ENCODE results near the gene SYNM. TPM values are rescaled to one million over a fixed set of nuclear protein-coding genes. Genes with fewer than 3 reads are reported as not detected.
"Not testable (repeated sequence)": the region's sequence is repeated elsewhere in the genome, so short reads cannot be mapped to it uniquely, and the experiment has no call there.

The SYNM gene
- not detected in 2 replicates for total RNA-seq (2014; rRNA removed; shearing (Covaris generic); ENCODE audit: low replicate concordance)

- Histone ChIP-seq H4K20me1 (ENCODE audit: insufficient read depth, low read depth, low read length) (no peaks in the 10 kb centered on the region), H2AFZ (ENCODE audit: low read length) (no peak within 1 kb of the TSS), H3K9ac (ENCODE audit: low read length) (no peak within 1 kb of the TSS), H3K36me3 (ENCODE audit: insufficient read depth, low read length) (no peaks in the 10 kb centered on the region), H3K4me1 (ENCODE audit: low read length) (no peaks in the 10 kb centered on the region; the same call in 1 of the 2 replicates), H3K79me2 (ENCODE audit: low read length) (no peaks in the 10 kb centered on the region), H3K4me2 (ENCODE audit: low read depth, low read length, poor library complexity, severe bottlenecking) (no peak within 1 kb of the TSS), H3K27me3 (ENCODE audit: low read length) (no peaks in the 10 kb centered on the region), H3K27ac (ENCODE audit: low read length) (no peak within 1 kb of the TSS), H3K4me3 (ENCODE audit: low read length) (no peak within 1 kb of the TSS), H3K9me3 (ENCODE audit: low read length) (no peaks in the 10 kb centered on the region), H3K9me2 (replicated peaks; ENCODE audit: insufficient read depth, low read length) (no peaks in the 10 kb centered on the region)
- DNase-seq = no peak
Measured at GRCh38 chr15:99104788-99105513, at the start of gene SYNM. SYNM (plus strand) TSS chr15:99105080; CDS start chr15:99105200, 120 bp downstream.

GRCh38 chr15:99055555-99056134, 49.2 kb upstream of the SYNM start:
- no peak for DNase-seq
- Histone ChIP-seq H3K4me1 (ENCODE audit: low read length) (no peaks in the 10 kb centered on the region), H3K9me3 (ENCODE audit: low read length) (no peaks in the 10 kb centered on the region), H3K27ac (ENCODE audit: low read length) (no peak overlapping the region), H3K27me3 (ENCODE audit: low read length) (no peaks in the 10 kb centered on the region), H3K36me3 (ENCODE audit: insufficient read depth, low read length) (no peaks in the 10 kb centered on the region), H4K20me1 (ENCODE audit: insufficient read depth, low read depth, low read length) (no peaks in the 10 kb centered on the region), H3K4me3 (ENCODE audit: low read length) (no peak overlapping the region), H3K79me2 (ENCODE audit: low read length) (no peaks in the 10 kb centered on the region), H3K9me2 (replicated peaks; ENCODE audit: insufficient read depth, low read length) (no peaks in the 10 kb centered on the region), H2AFZ (ENCODE audit: low read length) (no peak overlapping the region), H3K4me2 (ENCODE audit: low read depth, low read length, poor library complexity, severe bottlenecking) (no peak overlapping the region), H3K9ac (ENCODE audit: low read length) (no peak overlapping the region)

GRCh38 chr15:99057020-99057419, 47.9 kb upstream of the SYNM start:
- no peak for DNase-seq
- no peak overlapping the region for H3K4me2 ChIP-seq (ENCODE audit: low read depth, low read length, poor library complexity, severe bottlenecking)
- H3K27ac ChIP-seq (ENCODE audit: low read length) = no peak overlapping the region
- no peak overlapping the region for H2AFZ ChIP-seq (ENCODE audit: low read length)
- no peak overlapping the region for H3K4me3 ChIP-seq (ENCODE audit: low read length)
- H3K27me3 ChIP-seq (ENCODE audit: low read length) = no peaks in the 10 kb centered on the region
- no peaks in the 10 kb centered on the region for H4K20me1 ChIP-seq (ENCODE audit: insufficient read depth, low read depth, low read length)
- H3K36me3 ChIP-seq (ENCODE audit: insufficient read depth, low read length) = no peaks in the 10 kb centered on the region
- H3K9me3 ChIP-seq (ENCODE audit: low read length) = no peaks in the 10 kb centered on the region
- H3K9me2 ChIP-seq (replicated peaks; ENCODE audit: insufficient read depth, low read length) = no peaks in the 10 kb centered on the region
- H3K4me1 ChIP-seq (ENCODE audit: low read length) = no peaks in the 10 kb centered on the region
- H3K9ac ChIP-seq (ENCODE audit: low read length) = no peak overlapping the region
- no peaks in the 10 kb centered on the region for H3K79me2 ChIP-seq (ENCODE audit: low read length)

- Histone ChIP-seq H4K20me1 (ENCODE audit: insufficient read depth, low read depth, low read length) (no peaks in the 10 kb centered on the region), H3K4me1 (ENCODE audit: low read length) (no peaks in the 10 kb centered on the region), H3K9ac (ENCODE audit: low read length) (no peak overlapping the region), H3K36me3 (ENCODE audit: insufficient read depth, low read length) (no peaks in the 10 kb centered on the region), H3K9me2 (replicated peaks; ENCODE audit: insufficient read depth, low read length) (no peaks in the 10 kb centered on the region), H3K9me3 (ENCODE audit: low read length) (no peaks in the 10 kb centered on the region), H3K4me2 (ENCODE audit: low read depth, low read length, poor library complexity, severe bottlenecking) (no peak overlapping the region), H3K4me3 (ENCODE audit: low read length) (no peak overlapping the region), H3K27me3 (ENCODE audit: low read length) (no peaks in the 10 kb centered on the region), H3K27ac (ENCODE audit: low read length) (no peak overlapping the region), H3K79me2 (ENCODE audit: low read length) (no peaks in the 10 kb centered on the region), H2AFZ (ENCODE audit: low read length) (no peak overlapping the region)
- no peak for DNase-seq
Measured at GRCh38 chr15:99057697-99058420, 47.0 kb upstream of the SYNM start.

- no peak overlapping the region for H2AFZ ChIP-seq (ENCODE audit: low read length)
Measured at GRCh38 chr15:99058421-99058870, 46.4 kb upstream of the SYNM start.

GRCh38 chr15:99059010-99059981, 45.6 kb upstream of the SYNM start:
- H3K9ac ChIP-seq (ENCODE audit: low read length) = no peak overlapping the region
- no peak for DNase-seq

More at GRCh38 chr15:99058421-99058870, 46.4 kb upstream of the SYNM start:
- no peaks in the 10 kb centered on the region for H3K9me3 ChIP-seq (ENCODE audit: low read length)
- no peak overlapping the region for H3K27ac ChIP-seq (ENCODE audit: low read length)
- no peaks in the 10 kb centered on the region for H3K9me2 ChIP-seq (replicated peaks; ENCODE audit: insufficient read depth, low read length)
- no peaks in the 10 kb centered on the region for H3K4me1 ChIP-seq (ENCODE audit: low read length)
- H3K36me3 ChIP-seq (ENCODE audit: insufficient read depth, low read length) = no peaks in the 10 kb centered on the region
- H3K9ac ChIP-seq (ENCODE audit: low read length) = no peak overlapping the region
- no peaks in the 10 kb centered on the region for H3K27me3 ChIP-seq (ENCODE audit: low read length)
- no peaks in the 10 kb centered on the region for H3K79me2 ChIP-seq (ENCODE audit: low read length)
- H3K4me2 ChIP-seq (ENCODE audit: low read depth, low read length, poor library complexity, severe bottlenecking) = no peak overlapping the region
- no peak for DNase-seq
- no peak overlapping the region for H3K4me3 ChIP-seq (ENCODE audit: low read length)
- H4K20me1 ChIP-seq (ENCODE audit: insufficient read depth, low read depth, low read length) = no peaks in the 10 kb centered on the region

GRCh38 chr15:99060186-99060585, 44.7 kb upstream of the SYNM start:
- not testable (repeated sequence) for H3K4me2 ChIP-seq (ENCODE audit: low read depth, low read length, poor library complexity, severe bottlenecking); H3K36me3 ChIP-seq (ENCODE audit: insufficient read depth, low read length); H3K79me2 ChIP-seq (ENCODE audit: low read length); H2AFZ ChIP-seq (ENCODE audit: low read length); H3K4me3 ChIP-seq (ENCODE audit: low read length); H3K9me2 ChIP-seq (replicated peaks; ENCODE audit: insufficient read depth, low read length); H3K27me3 ChIP-seq (ENCODE audit: low read length); H4K20me1 ChIP-seq (ENCODE audit: insufficient read depth, low read depth, low read length); H3K9me3 ChIP-seq (ENCODE audit: low read length); H3K27ac ChIP-seq (ENCODE audit: low read length); H3K9ac ChIP-seq (ENCODE audit: low read length); DNase-seq; H3K4me1 ChIP-seq (ENCODE audit: low read length)

More at GRCh38 chr15:99059010-99059981, 45.6 kb upstream of the SYNM start:
- no peak overlapping the region for H3K4me2 ChIP-seq (ENCODE audit: low read depth, low read length, poor library complexity, severe bottlenecking)
- no peak overlapping the region for H2AFZ ChIP-seq (ENCODE audit: low read length)
- H3K79me2 ChIP-seq (ENCODE audit: low read length) = no peaks in the 10 kb centered on the region
- no peaks in the 10 kb centered on the region for H3K9me2 ChIP-seq (replicated peaks; ENCODE audit: insufficient read depth, low read length)
- no peak overlapping the region for H3K27ac ChIP-seq (ENCODE audit: low read length)
- no peaks in the 10 kb centered on the region for H3K9me3 ChIP-seq (ENCODE audit: low read length)
- H4K20me1 ChIP-seq (ENCODE audit: insufficient read depth, low read depth, low read length) = no peaks in the 10 kb centered on the region
- H3K4me3 ChIP-seq (ENCODE audit: low read length) = no peak overlapping the region
- no peaks in the 10 kb centered on the region for H3K4me1 ChIP-seq (ENCODE audit: low read length)
- H3K36me3 ChIP-seq (ENCODE audit: insufficient read depth, low read length) = no peaks in the 10 kb centered on the region
- no peaks in the 10 kb centered on the region for H3K27me3 ChIP-seq (ENCODE audit: low read length)

Measured in Karpas-422 (cell line).